ENCODE results near the gene GBP6. TPM values are rescaled to one million over a fixed set of nuclear protein-coding genes. Genes with fewer than 3 reads are reported as not detected.
"Not testable (repeated sequence)": the region's sequence is repeated elsewhere in the genome, so short reads cannot be mapped to it uniquely, and the experiment has no call there.

Gene GBP6
- total and polyA plus RNA-seq, 12 donors, result 0.07 to 0.14 (median 0.10) TPM; not detected in 8

DNA sequence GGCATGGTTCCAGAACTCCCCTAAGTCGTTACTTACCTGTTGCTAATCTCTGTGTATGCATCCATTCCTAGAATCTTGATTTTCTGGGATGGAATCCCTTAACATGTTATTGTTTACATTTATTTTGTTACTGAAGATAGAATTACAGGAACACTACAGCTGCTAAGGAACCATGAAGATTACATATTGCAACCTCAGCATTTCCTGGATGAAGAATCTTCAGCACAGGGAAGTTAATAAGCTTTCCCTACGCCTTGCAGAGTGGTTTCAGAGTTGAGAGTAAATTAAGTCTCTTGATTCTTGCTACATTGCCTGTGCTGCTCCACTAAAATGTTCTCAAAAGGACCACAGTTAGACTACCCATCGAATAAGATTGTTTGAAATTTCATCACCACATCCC lies 31.4 kb upstream of the GBP6 start:
- Histone ChIP-seq H3K9me3 (peaks cover 0 to 5% (median 0%) of the 10 kb centered on the region in 11 donors), H3K27me3 (no peaks in the 10 kb centered on the region), H3K36me3 (no peaks in the 10 kb centered on the region), H3K4me3 (no peak overlapping the region), H3K4me1 (peaks cover 0 to 5% (median 0%) of the 10 kb centered on the region in 9 donors), H3K27ac (no peak overlapping the region)
- ATAC-seq, result no peak
- intact Hi-C loops (cut with DNase I), result no loop called here
- TF ChIP-seq, protein P1, sequence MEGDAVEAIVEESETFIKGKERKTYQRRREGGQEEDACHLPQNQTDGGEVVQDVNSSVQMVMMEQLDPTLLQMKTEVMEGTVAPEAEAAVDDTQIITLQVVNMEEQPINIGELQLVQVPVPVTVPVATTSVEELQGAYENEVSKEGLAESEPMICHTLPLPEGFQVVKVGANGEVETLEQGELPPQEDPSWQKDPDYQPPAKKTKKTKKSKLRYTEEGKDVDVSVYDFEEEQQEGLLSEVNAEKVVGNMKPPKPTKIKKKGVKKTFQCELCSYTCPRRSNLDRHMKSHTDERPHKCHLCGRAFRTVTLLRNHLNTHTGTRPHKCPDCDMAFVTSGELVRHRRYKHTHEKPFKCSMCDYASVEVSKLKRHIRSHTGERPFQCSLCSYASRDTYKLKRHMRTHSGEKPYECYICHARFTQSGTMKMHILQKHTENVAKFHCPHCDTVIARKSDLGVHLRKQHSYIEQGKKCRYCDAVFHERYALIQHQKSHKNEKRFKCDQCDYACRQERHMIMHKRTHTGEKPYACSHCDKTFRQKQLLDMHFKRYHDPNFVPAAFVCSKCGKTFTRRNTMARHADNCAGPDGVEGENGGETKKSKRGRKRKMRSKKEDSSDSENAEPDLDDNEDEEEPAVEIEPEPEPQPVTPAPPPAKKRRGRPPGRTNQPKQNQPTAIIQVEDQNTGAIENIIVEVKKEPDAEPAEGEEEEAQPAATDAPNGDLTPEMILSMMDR (IDR thresholded peaks at IDR 0.05), result no peak
- DNase-seq, result no peak
- WGBS, 2 donors, result 54 to 55% methylated on average over 3 of the region's 3 CpGs

- intact Hi-C loops (cut with DNase I), result no loop called here
- no peaks in the 10 kb centered on the region for H3K36me3 ChIP-seq
- no peak overlapping the region for H3K27ac ChIP-seq
- H3K4me1 ChIP-seq, result peaks cover 0 to 5% (median 0%) of the 10 kb centered on the region in 9 donors
- peaks cover 0 to 5% (median 0%) of the 10 kb centered on the region in 11 donors for H3K9me3 ChIP-seq
- H3K4me3 ChIP-seq, result no peak overlapping the region
- ATAC-seq (no peak), DNase-seq (no peak)
- H3K27me3 ChIP-seq, result no peaks in the 10 kb centered on the region
- TF ChIP-seq, protein P1 (IDR thresholded peaks at IDR 0.05), result no peak
These were observed 28.4 kb upstream of the GBP6 start for GRCh38 chr1:89335486-89335885.

- Histone ChIP-seq H3K36me3 (no peaks in the 10 kb centered on the region), H3K4me3 (no peak overlapping the region), H3K27ac (no peak overlapping the region), H3K9me3 (peaks cover 0 to 5% (median 0%) of the 10 kb centered on the region in 11 donors), H3K4me1 (no peaks in the 10 kb centered on the region), H3K27me3 (no peaks in the 10 kb centered on the region)
- no peak for DNase-seq
- no peak for ATAC-seq
- 58 to 70% methylated on average over 4 of the region's 4 CpGs for WGBS, 2 donors
- TF ChIP-seq, protein P1 (IDR thresholded peaks at IDR 0.05), result no peak
- intact Hi-C loops (cut with DNase I), result no loop called here
These were observed 26.0 kb upstream of the GBP6 start for GRCh38 chr1:89337903-89338302.

DNA sequence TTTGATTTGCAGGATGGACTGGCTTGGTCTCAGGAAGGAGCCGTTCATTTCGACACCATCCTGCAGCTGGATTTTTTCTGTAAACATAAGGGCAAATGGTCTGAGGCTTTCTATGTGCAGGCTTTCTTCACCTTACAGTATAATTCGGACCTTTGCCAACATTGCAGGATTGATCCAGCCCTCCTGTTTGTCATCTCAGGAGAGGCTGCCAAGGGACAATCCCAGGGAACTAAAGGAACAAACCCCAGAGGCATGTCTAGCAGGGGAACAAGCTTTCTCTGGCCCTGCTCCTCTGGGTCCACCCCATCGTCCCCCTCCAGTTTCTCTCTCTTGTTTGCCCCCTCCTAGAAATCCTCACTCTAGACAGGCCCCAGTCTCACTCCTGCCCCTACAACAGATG lies 24.8 kb upstream of the GBP6 start:
- Histone ChIP-seq H3K27ac (no peak overlapping the region), H3K4me1 (no peaks in the 10 kb centered on the region), H3K27me3 (no peaks in the 10 kb centered on the region), H3K9me3 (peaks cover 0 to 10% (median 0%) of the 10 kb centered on the region in 11 donors), H3K36me3 (no peaks in the 10 kb centered on the region), H3K4me3 (no peak overlapping the region)
- intact Hi-C loops (cut with DNase I), result no loop called here
- DNase-seq (no peak), ATAC-seq (no peak)
- TF ChIP-seq, protein P1 (IDR thresholded peaks at IDR 0.05), result no peak
- WGBS, 2 donors, result 65 to 70% methylated on average over 4 of the region's 4 CpGs

DNA sequence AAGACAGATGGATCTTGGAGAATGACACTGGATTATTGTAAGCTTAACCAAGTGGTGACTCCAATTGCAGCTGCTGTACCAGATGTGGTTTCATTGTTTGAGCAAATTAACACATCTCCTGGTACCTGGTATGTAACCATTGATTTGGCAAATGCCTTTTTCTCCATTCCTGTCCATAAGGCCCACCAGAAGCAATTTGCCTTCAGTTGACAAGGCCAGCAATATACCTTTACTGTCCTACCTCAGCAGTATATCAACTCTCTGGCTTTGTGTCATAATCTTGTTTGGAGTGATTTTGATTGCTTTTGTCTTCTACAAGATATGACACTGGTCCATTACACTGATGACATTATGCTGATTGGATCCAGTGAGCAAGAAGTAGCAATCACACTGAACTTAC lies 18.4 kb upstream of the GBP6 start:
- ATAC-seq; H3K27me3 ChIP-seq; H3K27ac ChIP-seq; H3K4me3 ChIP-seq; DNase-seq; H3K4me1 ChIP-seq; H3K36me3 ChIP-seq; intact Hi-C loops (cut with DNase I): not testable (repeated sequence)
- peaks cover 0 to 13% (median 0%) of the 10 kb centered on the region in 11 donors for H3K9me3 ChIP-seq
